MCF 10A (cell line): ENCODE measurements around the gene RELL1. TPM values are rescaled to one million over a fixed set of nuclear protein-coding genes. Genes with fewer than 3 reads are reported as not detected.

Source experiments
- BruUV-seq: library from RNA; stranded (reverse); fragments of 400-500 nt; replicated peaks from 2 replicates; lab custom pipeline; 2021; lab: Mats Ljungman, UMichigan
- CTCF ChIA-PET: fragments of 300-600 bp; sonication (Branson Sonifier 250); formaldehyde crosslinking; extraction: SDS; loops from one replicate; lab custom pipeline; 2021; ENCODE audit warnings: antibody characterized with exemption, inconsistent platforms; lab: Yijun Ruan, JAX
- POLR2A ChIA-PET: fragments of 300-600, 350-650 bp; sonication (Branson Sonifier 250); formaldehyde crosslinking; extraction: SDS; loops from one replicate; lab custom pipeline; 2020; ENCODE audit warnings: antibody characterized with exemption, inconsistent platforms; lab: Yijun Ruan, JAX
- DNase-seq: peaks from one replicate; pipeline ENCODE4 v3.0.0-alpha.2; 2018; ENCODE audit not compliant: unreplicated experiment
- H3K27ac Mint-ChIP-seq: one replicate; pipeline ENCODE4 v1.8.0; 2022; ENCODE audit warnings: mild to moderate bottlenecking, low read depth, mixed read lengths; ENCODE audit not compliant: unreplicated experiment
- H3K27me3 Mint-ChIP-seq: one replicate; pipeline ENCODE4 v1.8.0; 2022; ENCODE audit warnings: mixed read lengths; ENCODE audit not compliant: insufficient read depth, unreplicated experiment
- H3K36me3 Mint-ChIP-seq: one replicate; pipeline ENCODE4 v1.8.0; 2022; ENCODE audit warnings: mild to moderate bottlenecking, moderate library complexity, mixed read lengths; ENCODE audit not compliant: insufficient read depth, unreplicated experiment
- H3K4me1 Mint-ChIP-seq: one replicate; pipeline ENCODE4 v1.8.0; 2022; ENCODE audit warnings: mixed read lengths; ENCODE audit not compliant: insufficient read depth, unreplicated experiment
- H3K4me3 Mint-ChIP-seq: one replicate; pipeline ENCODE4 v1.8.0; 2022; ENCODE audit warnings: mild to moderate bottlenecking, moderate library complexity, mixed read lengths; ENCODE audit not compliant: unreplicated experiment
- H3K9me3 Mint-ChIP-seq: one replicate; pipeline ENCODE4 v1.8.0; 2022; ENCODE audit warnings: mixed read lengths; ENCODE audit not compliant: unreplicated experiment
- CTCF ChIP-seq: fragments of 200-600 bp; IDR thresholded peaks from one replicate; pipeline ENCODE4 v1.8.0; 2022; ENCODE audit warnings: antibody characterized with exemption, mild to moderate bottlenecking; ENCODE audit not compliant: unreplicated experiment
- intact Hi-C: fragments of 100-400 bp; cut with micrococcal nuclease; formaldehyde crosslinking; loops from 2 replicates; pipeline ENCODE4 v1.14.1; 2022
- total RNA-seq: library from RNA; stranded (reverse); gene quantifications from 2 replicates; pipeline ENCODE4 v1.2.3, GENCODE V29; 2022

Gene RELL1
- total RNA-seq, 1 experiment from 2014 or later = 28.6 TPM

GRCh38 chr4:37595875-37596680 is 90.1 kb downstream of the RELL1 start:
- Mint-ChIP-seq H3K27me3 (no peaks in the 10 kb centered on the region), H3K36me3 (no peaks in the 10 kb centered on the region), H3K4me1 (peaks cover 2% of the 10 kb centered on the region), H3K9me3 (no peaks in the 10 kb centered on the region), H3K27ac (no peak overlapping the region), H3K4me3 (no peak overlapping the region)
- DNase-seq = no peak
- no peak for TF ChIP-seq CTCF
- POLR2A ChIA-PET = no interaction called here
- CTCF ChIA-PET = interaction anchor here (0.6 to 1.0 kb wide), 2 partner anchors 14 to 199 kb away, joined by 3 read pairs; no protein-coding TSS in a partner anchor
- intact Hi-C loops = no loop called here
- BruUV-seq = no TSS peak

GRCh38 chr4:37594099-37594498 is 92.1 kb downstream of the RELL1 start:
- no peak for DNase-seq
- Mint-ChIP-seq H3K4me3 (no peak overlapping the region), H3K9me3 (no peaks in the 10 kb centered on the region), H3K36me3 (peaks cover 5% of the 10 kb centered on the region), H3K4me1 (no peaks in the 10 kb centered on the region), H3K27ac (no peak overlapping the region), H3K27me3 (no peaks in the 10 kb centered on the region)
- ChIA-PET CTCF (interaction anchor here (0.6 to 1.7 kb wide), 3 partner anchors 9 to 210 kb away, joined by 3 to 5 read pairs (median 4); no protein-coding TSS in a partner anchor), POLR2A (interaction anchor here (0.6 kb wide), 1 partner anchor 208 kb away, joined by 3 read pairs; no protein-coding TSS in a partner anchor)
- no TSS peak for BruUV-seq
- intact Hi-C loops = no loop called here
- no peak for TF ChIP-seq CTCF

GRCh38 chr4:37591349-37591748 is 94.8 kb downstream of the RELL1 start:
- intact Hi-C loops = no loop called here
- H3K4me3 Mint-ChIP-seq = no peak overlapping the region
- H3K27ac Mint-ChIP-seq = no peak overlapping the region
- no peak for TF ChIP-seq CTCF
- H3K27me3 Mint-ChIP-seq = no peaks in the 10 kb centered on the region
- peaks cover 5% of the 10 kb centered on the region for H3K36me3 Mint-ChIP-seq
- DNase-seq = no peak
- BruUV-seq = no TSS peak
- H3K9me3 Mint-ChIP-seq = no peaks in the 10 kb centered on the region
- POLR2A ChIA-PET = no interaction called here
- CTCF ChIA-PET = interaction anchor here (0.6 to 2.8 kb wide), 5 partner anchors 10 to 211 kb away, joined by 3 to 15 read pairs (median 3); no protein-coding TSS in a partner anchor
- H3K4me1 Mint-ChIP-seq = no peaks in the 10 kb centered on the region

GRCh38 chr4:37590016-37590415 is 96.2 kb downstream of the RELL1 start:
- peaks cover 5% of the 10 kb centered on the region for H3K36me3 Mint-ChIP-seq
- no peaks in the 10 kb centered on the region for H3K9me3 Mint-ChIP-seq
- no peaks in the 10 kb centered on the region for H3K27me3 Mint-ChIP-seq
- no peak overlapping the region for H3K27ac Mint-ChIP-seq
- CTCF ChIA-PET = interaction anchor here (0.6 to 2.8 kb wide), 6 partner anchors 11 to 1650 kb away, joined by 3 to 15 read pairs (median 3); a partner anchor contains a TSS
- intact Hi-C loops = no loop called here
- no peaks in the 10 kb centered on the region for H3K4me1 Mint-ChIP-seq
- BruUV-seq = no TSS peak
- no peak for TF ChIP-seq CTCF
- no peak overlapping the region for H3K4me3 Mint-ChIP-seq
- no peak for DNase-seq
- POLR2A ChIA-PET = interaction anchor here (0.7 kb wide), 1 partner anchor 442 kb away, joined by 4 read pairs; no protein-coding TSS in a partner anchor
